Chondrocyte (in vitro differentiated cells): Measurements from ENCODE around the gene LMO7. TPM values are rescaled to one million over a fixed set of nuclear protein-coding genes. Genes with fewer than 3 reads are reported as not detected.

Experiments used
- DNase-seq: peaks from one replicate; pipeline ENCODE4 v3.0.0; 2021; ENCODE audit warnings: mixed read lengths, low spot score
- H3K27ac Mint-ChIP-seq: one replicate; pipeline ENCODE4 v1.8.0; 2021; ENCODE audit warnings: mild to moderate bottlenecking, moderate library complexity, mixed read lengths; ENCODE audit not compliant: unreplicated experiment
- H3K27me3 Mint-ChIP-seq: 2 replicates; pipeline ENCODE4 v1.8.0; 2021; ENCODE audit warnings: low read depth, mixed read lengths
- H3K36me3 Mint-ChIP-seq: 2 replicates; pipeline ENCODE4 v1.8.0; 2021; ENCODE audit warnings: low read depth, mixed read lengths
- H3K4me1 Mint-ChIP-seq: 2 replicates; pipeline ENCODE4 v1.8.0; 2021; ENCODE audit warnings: low read depth, mild to moderate bottlenecking, mixed read lengths
- H3K4me3 Mint-ChIP-seq: one replicate; pipeline ENCODE4 v1.8.0; 2021; ENCODE audit warnings: mild to moderate bottlenecking, moderate library complexity, mixed read lengths; ENCODE audit not compliant: unreplicated experiment
- H3K9me3 Mint-ChIP-seq: 2 replicates; pipeline ENCODE4 v1.8.0; 2021; ENCODE audit warnings: low read depth, mixed read lengths
- total RNA-seq: library from RNA; stranded (reverse); gene quantifications from 3 replicates; pipeline ENCODE4 v1.2.1, GENCODE V29; 2021
- TF ChIP-seq, protein P1 (sequence below): fragments of 200-600 bp; sonication (generic); IDR thresholded peaks from 2 replicates; pipeline ENCODE4 v1.5.0; 2021; ENCODE audit warnings: antibody characterized with exemption, mild to moderate bottlenecking, moderate library complexity

Gene LMO7
- total RNA-seq, 1 donor from 2014 or later, result 199 TPM

DNA sequence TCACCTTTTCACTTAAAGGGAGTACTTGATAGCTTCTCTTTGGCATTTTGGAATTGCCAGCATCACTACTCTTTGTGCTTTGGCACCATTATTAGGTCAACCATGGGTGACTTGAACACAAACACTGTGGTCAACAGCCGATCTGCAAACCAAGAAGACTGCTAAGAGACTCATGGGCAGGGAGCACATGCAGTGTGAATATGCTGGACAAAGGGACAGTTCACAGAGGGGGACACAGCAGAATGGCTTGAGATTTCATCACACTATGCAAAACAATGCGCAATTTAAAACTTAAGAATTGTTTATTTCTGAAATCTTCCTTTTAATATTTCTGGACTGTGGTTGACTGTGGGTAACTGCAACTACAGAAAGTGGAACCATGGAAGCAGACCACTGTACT, 64.4 kb downstream of the LMO7 start:
- H3K27me3 Mint-ChIP-seq, result no peaks in the 10 kb centered on the region
- no peak for DNase-seq
- H3K9me3 Mint-ChIP-seq, result no peaks in the 10 kb centered on the region
- no peak overlapping the region for H3K27ac Mint-ChIP-seq
- TF ChIP-seq, protein P1, sequence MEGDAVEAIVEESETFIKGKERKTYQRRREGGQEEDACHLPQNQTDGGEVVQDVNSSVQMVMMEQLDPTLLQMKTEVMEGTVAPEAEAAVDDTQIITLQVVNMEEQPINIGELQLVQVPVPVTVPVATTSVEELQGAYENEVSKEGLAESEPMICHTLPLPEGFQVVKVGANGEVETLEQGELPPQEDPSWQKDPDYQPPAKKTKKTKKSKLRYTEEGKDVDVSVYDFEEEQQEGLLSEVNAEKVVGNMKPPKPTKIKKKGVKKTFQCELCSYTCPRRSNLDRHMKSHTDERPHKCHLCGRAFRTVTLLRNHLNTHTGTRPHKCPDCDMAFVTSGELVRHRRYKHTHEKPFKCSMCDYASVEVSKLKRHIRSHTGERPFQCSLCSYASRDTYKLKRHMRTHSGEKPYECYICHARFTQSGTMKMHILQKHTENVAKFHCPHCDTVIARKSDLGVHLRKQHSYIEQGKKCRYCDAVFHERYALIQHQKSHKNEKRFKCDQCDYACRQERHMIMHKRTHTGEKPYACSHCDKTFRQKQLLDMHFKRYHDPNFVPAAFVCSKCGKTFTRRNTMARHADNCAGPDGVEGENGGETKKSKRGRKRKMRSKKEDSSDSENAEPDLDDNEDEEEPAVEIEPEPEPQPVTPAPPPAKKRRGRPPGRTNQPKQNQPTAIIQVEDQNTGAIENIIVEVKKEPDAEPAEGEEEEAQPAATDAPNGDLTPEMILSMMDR, result no peak
- H3K4me1 Mint-ChIP-seq, result peaks cover 74% of the 10 kb centered on the region
- no peak overlapping the region for H3K4me3 Mint-ChIP-seq
- H3K36me3 Mint-ChIP-seq, result peaks cover 2% of the 10 kb centered on the region

DNA sequence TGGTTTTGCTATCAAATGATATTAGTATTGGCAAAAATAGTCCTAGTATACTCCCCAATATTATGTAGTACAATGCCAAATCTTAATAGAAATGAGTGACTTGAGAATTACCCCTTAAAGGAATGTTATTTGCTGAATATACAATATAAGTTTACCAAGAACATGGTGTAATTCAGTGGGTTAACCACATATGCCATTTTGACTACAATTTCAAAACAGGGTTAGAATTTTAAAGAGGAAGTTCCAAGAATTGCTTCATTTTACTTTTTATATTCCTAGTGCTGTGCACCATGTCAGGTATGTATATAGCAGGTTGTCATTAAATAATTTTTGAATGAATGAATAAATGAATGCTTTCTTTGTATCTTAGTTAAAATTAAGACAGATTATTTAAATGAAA, 66.3 kb downstream of the LMO7 start:
- DNase-seq, result no peak
- TF ChIP-seq, protein P1, result no peak
- peaks cover 72% of the 10 kb centered on the region for H3K4me1 Mint-ChIP-seq
- H3K27me3 Mint-ChIP-seq, result no peaks in the 10 kb centered on the region
- H3K27ac Mint-ChIP-seq, result no peak overlapping the region
- H3K9me3 Mint-ChIP-seq, result no peaks in the 10 kb centered on the region
- H3K4me3 Mint-ChIP-seq, result no peak overlapping the region
- peaks cover 2% of the 10 kb centered on the region for H3K36me3 Mint-ChIP-seq

DNA sequence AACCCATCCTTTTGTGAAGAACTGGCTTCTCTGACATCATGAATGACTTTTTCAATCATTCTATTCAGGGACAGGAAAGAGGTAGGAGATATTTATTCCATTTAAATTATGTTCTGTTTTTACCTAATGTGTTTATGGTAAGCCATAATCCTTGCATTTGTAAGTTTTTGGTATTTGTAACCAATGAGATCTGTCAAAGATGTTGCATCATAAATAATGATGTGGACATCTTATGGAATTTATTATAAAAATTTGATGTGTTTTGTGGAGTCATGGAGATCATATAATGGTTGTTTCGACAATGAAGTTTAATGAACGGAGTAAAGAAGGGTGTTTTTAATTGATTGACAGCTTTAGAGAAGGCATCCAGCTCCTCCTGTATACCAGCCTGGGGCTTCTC, 67.6 kb downstream of the LMO7 start:
- no peak overlapping the region for H3K4me3 Mint-ChIP-seq
- no peaks in the 10 kb centered on the region for H3K9me3 Mint-ChIP-seq
- H3K36me3 Mint-ChIP-seq, result peaks cover 2% of the 10 kb centered on the region
- TF ChIP-seq, protein P1, result no peak
- H3K27ac Mint-ChIP-seq, result peak overlapping the region; percentile 74
- no peak for DNase-seq
- peaks cover 75% of the 10 kb centered on the region for H3K4me1 Mint-ChIP-seq
- H3K27me3 Mint-ChIP-seq, result no peaks in the 10 kb centered on the region

DNA sequence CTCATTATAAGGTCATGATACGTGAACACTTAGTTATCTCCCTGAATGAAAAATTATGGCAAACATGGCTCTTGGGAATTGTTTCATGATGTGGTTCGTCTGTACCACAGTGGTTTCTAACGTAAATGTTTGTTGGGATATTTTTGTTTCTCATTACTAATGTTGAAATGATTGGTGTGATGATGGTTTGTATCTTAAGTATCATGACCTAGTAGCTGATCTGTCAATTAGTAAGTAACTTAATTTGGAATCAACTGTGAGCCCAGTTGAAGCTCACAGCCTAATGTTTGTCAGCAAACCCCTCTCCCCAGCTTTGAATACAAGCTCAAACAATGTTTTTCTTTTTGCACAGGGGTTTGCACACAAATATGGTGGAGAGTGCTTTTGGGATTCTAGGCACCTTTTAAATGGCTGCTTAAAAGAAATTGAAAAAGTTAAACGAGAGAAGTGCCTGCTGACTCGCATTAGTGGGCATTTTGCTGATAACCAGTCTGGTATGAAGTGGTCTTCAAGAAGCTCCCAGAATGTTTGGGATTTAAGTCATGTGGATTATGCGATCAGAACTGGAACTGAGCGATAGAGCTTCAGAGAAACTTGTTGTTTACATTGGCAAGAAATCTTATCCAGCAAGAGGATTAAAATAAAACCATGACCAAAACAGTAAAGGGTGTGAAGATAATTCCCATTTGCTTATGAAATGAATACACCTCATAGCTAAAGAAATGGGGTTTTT, 68.2 kb downstream of the LMO7 start:
- peaks cover 70% of the 10 kb centered on the region for H3K4me1 Mint-ChIP-seq
- peak overlapping the region; percentile 74 for H3K27ac Mint-ChIP-seq
- TF ChIP-seq, protein P1, result no peak
- no peak for DNase-seq
- H3K36me3 Mint-ChIP-seq, result peaks cover 2% of the 10 kb centered on the region
- H3K4me3 Mint-ChIP-seq, result peak overlapping the region; percentile 35
- no peaks in the 10 kb centered on the region for H3K9me3 Mint-ChIP-seq
- H3K27me3 Mint-ChIP-seq, result no peaks in the 10 kb centered on the region

DNA sequence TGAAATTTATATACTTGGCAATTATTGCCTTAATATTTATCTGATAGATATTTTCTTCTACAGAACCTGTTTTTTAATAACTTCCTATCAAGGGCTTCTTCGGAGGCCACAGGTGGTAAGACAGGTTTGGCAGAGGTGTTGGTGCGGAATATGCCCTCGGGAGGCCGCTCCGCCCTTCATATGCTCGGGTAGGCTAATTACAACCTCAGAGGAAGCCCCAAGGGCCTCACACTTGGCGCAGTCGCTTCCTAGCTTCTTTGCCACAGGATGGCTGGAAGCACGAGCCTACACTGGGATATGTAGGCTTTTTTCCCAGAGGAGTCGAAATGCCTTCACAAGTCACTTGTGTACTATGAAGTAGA, 68.8 kb downstream of the LMO7 start:
- Mint-ChIP-seq H3K4me1 (peaks cover 67% of the 10 kb centered on the region), H3K27me3 (no peaks in the 10 kb centered on the region), H3K27ac (peak overlapping the region; percentile 86), H3K9me3 (no peaks in the 10 kb centered on the region), H3K36me3 (no peaks in the 10 kb centered on the region), H3K4me3 (peak overlapping the region; percentile 25)
- no peak for DNase-seq
- TF ChIP-seq, protein P1, result no peak
